HG02840 (cell line): ENCODE data around the gene SLC4A5.
"Not testable (repeated sequence)": the region's sequence is repeated elsewhere in the genome, so short reads cannot be mapped to it uniquely, and the experiment has no call there.

Experiments
- ATAC-seq: cut with Tn5 transposase; IDR thresholded peaks from one replicate; pipeline ENCODE4 v1.9.1; 2021; ENCODE audit warnings: mild to moderate bottlenecking, moderate library complexity, moderate number of reproducible peaks; ENCODE audit not compliant: unreplicated experiment, low FRiP score

The SLC4A5 gene

GRCh38 chr2:74366036-74366435, 22.8 kb upstream of the SLC4A5 start:
- ATAC-seq: no peak

GRCh38 chr2:74364533-74365505, 21.6 kb upstream of the SLC4A5 start:
- no peak for ATAC-seq

GRCh38 chr2:74361327-74361726, 18.1 kb upstream of the SLC4A5 start:
- ATAC-seq: no peak

- no peak for ATAC-seq
Observed at GRCh38 chr2:74357627-74358026, 14.4 kb upstream of the SLC4A5 start.

- ATAC-seq: no peak
Observed at GRCh38 chr2:74349889-74350288, 6.7 kb upstream of the SLC4A5 start.

- ATAC-seq: no peak
Observed at GRCh38 chr2:74347742-74348141, 4.5 kb upstream of the SLC4A5 start.

GRCh38 chr2:74347303-74347702, 4.1 kb upstream of the SLC4A5 start:
- ATAC-seq: no peak

GRCh38 chr2:74345272-74345943, 2.2 kb upstream of the SLC4A5 start:
- ATAC-seq: no peak

GRCh38 chr2:74336227-74336626, 7.0 kb downstream of the SLC4A5 start:
- ATAC-seq: not testable (repeated sequence)

GRCh38 chr2:74334931-74335333, 8.3 kb downstream of the SLC4A5 start:
- ATAC-seq: no peak

- no peak for ATAC-seq
Observed at GRCh38 chr2:74333896-74334586, 9.2 kb downstream of the SLC4A5 start.

- no peak for ATAC-seq
Observed at GRCh38 chr2:74333175-74333574, 10.0 kb downstream of the SLC4A5 start.

- ATAC-seq: no peak
Observed at GRCh38 chr2:74332550-74333174, 10.6 kb downstream of the SLC4A5 start.

GRCh38 chr2:74328573-74328972, 14.6 kb downstream of the SLC4A5 start:
- ATAC-seq: no peak

GRCh38 chr2:74328074-74328473, 15.1 kb downstream of the SLC4A5 start:
- no peak for ATAC-seq

GRCh38 chr2:74327627-74328026, 15.6 kb downstream of the SLC4A5 start:
- ATAC-seq: no peak

- ATAC-seq: no peak
Observed at GRCh38 chr2:74327199-74327598, 16.0 kb downstream of the SLC4A5 start.

GRCh38 chr2:74325815-74326214, 17.4 kb downstream of the SLC4A5 start:
- ATAC-seq: no peak

- no peak for ATAC-seq
Observed at GRCh38 chr2:74321737-74322136, 21.5 kb downstream of the SLC4A5 start.

GRCh38 chr2:74317701-74318100, 25.5 kb downstream of the SLC4A5 start:
- ATAC-seq: no peak
